HEK293 (cell line): ENCODE measurements around the gene MTMR3.

Experiments used
- GLIS1 ChIP-seq: fragments of 450-650 bp; formaldehyde crosslinking; IDR thresholded peaks from 2 replicates; pipeline ENCODE4 v1.5.1; 2016; ENCODE audit warnings: missing biosample characterization, missing genetic modification characterization
- GLIS2 ChIP-seq: fragments of 450-650 bp; formaldehyde crosslinking; IDR thresholded peaks from 2 replicates; pipeline ENCODE4 v1.5.1; 2016; ENCODE audit warnings: missing biosample characterization, missing genetic modification characterization
- HOXD13 ChIP-seq: sonication (generic); formaldehyde crosslinking; IDR thresholded peaks from 2 replicates; pipeline ENCODE4 v1.8.0; 2022; ENCODE audit warnings: missing genetic modification reagents, borderline replicate concordance
- KLF16 ChIP-seq: fragments of 450-650 bp; formaldehyde crosslinking; IDR thresholded peaks from 2 replicates; pipeline ENCODE4 v1.5.1; 2017; ENCODE audit warnings: missing biosample characterization, missing genetic modification characterization
- KLF8 ChIP-seq: fragments of 450-650 bp; formaldehyde crosslinking; IDR thresholded peaks from 2 replicates; pipeline ENCODE4 v1.5.1; 2016; ENCODE audit warnings: missing biosample characterization, missing genetic modification characterization
- MEIS1 ChIP-seq: sonication (generic); formaldehyde crosslinking; IDR thresholded peaks from 2 replicates; pipeline ENCODE4 v1.8.1; 2022; ENCODE audit warnings: missing genetic modification reagents, mild to moderate bottlenecking, borderline replicate concordance
- MZF1 ChIP-seq: fragments of 450-650 bp; formaldehyde crosslinking; IDR thresholded peaks from 2 replicates; pipeline ENCODE4 v1.5.1; 2017; ENCODE audit warnings: missing biosample characterization, missing genetic modification characterization, borderline replicate concordance
- SP2 ChIP-seq: fragments of 450-650 bp; formaldehyde crosslinking; IDR thresholded peaks from 2 replicates; pipeline ENCODE4 v1.5.1; 2016; ENCODE audit warnings: missing biosample characterization, missing genetic modification characterization
- SP7 ChIP-seq: fragments of 450-650 bp; formaldehyde crosslinking; IDR thresholded peaks from 2 replicates; pipeline ENCODE4 v1.5.1; 2016; ENCODE audit warnings: missing biosample characterization, missing genetic modification characterization
- TCF7L2 ChIP-seq: IDR thresholded peaks from 2 replicates; pipeline ENCODE4 v1.6.1; 2011; ENCODE audit warnings: low read depth, mild to moderate bottlenecking, inconsistent platforms, low read length, moderate library complexity, borderline replicate concordance
- ZBTB21 ChIP-seq: fragments of 450-650 bp; formaldehyde crosslinking; IDR thresholded peaks from 2 replicates; pipeline ENCODE4 v1.5.1; 2017; ENCODE audit warnings: missing biosample characterization, missing genetic modification characterization
- ZEB2 ChIP-seq: fragments of 450-650 bp; formaldehyde crosslinking; IDR thresholded peaks from 2 replicates; pipeline ENCODE4 v1.5.1; 2016; ENCODE audit warnings: missing biosample characterization, missing genetic modification characterization
- ZNF10 ChIP-seq: fragments of 450-650 bp; formaldehyde crosslinking; IDR thresholded peaks from 2 replicates; pipeline ENCODE4 v1.5.1; 2017; ENCODE audit warnings: missing biosample characterization, missing genetic modification characterization
- ZNF184 ChIP-seq: fragments of 450-650 bp; IDR thresholded peaks from 2 replicates; pipeline ENCODE4 v1.5.1; 2018; ENCODE audit warnings: missing biosample characterization, mild to moderate bottlenecking, missing genetic modification characterization
- ZNF2 ChIP-seq: fragments of 450-650 bp; formaldehyde crosslinking; IDR thresholded peaks from 2 replicates; pipeline ENCODE4 v1.5.1; 2016; ENCODE audit warnings: missing biosample characterization, missing genetic modification characterization
- ZNF214 ChIP-seq: fragments of 450-650 bp; formaldehyde crosslinking; IDR thresholded peaks from 2 replicates; pipeline ENCODE4 v1.5.1; 2017; ENCODE audit warnings: missing biosample characterization, mild to moderate bottlenecking, missing genetic modification characterization, borderline replicate concordance
- ZNF221 ChIP-seq: fragments of 450-650 bp; formaldehyde crosslinking; IDR thresholded peaks from 2 replicates; pipeline ENCODE4 v1.5.1; 2017; ENCODE audit warnings: missing biosample characterization, missing genetic modification characterization, borderline replicate concordance
- ZNF24 ChIP-seq: fragments of 450-650 bp; formaldehyde crosslinking; IDR thresholded peaks from 2 replicates; pipeline ENCODE4 v1.5.1; 2016; ENCODE audit warnings: missing biosample characterization, missing genetic modification characterization
- ZNF274 ChIP-seq, 2 experiments: fragments of 200-500 bp in 1 of 2; fragments of 450-650 bp in 1 of 2; sonication (Bioruptor generic) in 1 of 2; formaldehyde crosslinking in 1 of 2; IDR thresholded peaks; 2 replicates each; pipeline versions ENCODE4 v1.5.1 to v1.6.1; 2014 to 2016; ENCODE audit warnings: borderline replicate concordance in 1 of 2, inconsistent platforms in 1 of 2, low read length in 1 of 2, missing biosample characterization in 1 of 2, missing genetic modification characterization in 1 of 2
- ZNF302 ChIP-seq: fragments of 450-650 bp; formaldehyde crosslinking; IDR thresholded peaks from 2 replicates; pipeline ENCODE4 v1.5.1; 2016; ENCODE audit warnings: missing biosample characterization, missing genetic modification characterization, low read depth
- ZNF366 ChIP-seq: fragments of 450-650 bp; formaldehyde crosslinking; conservative IDR thresholded peaks from 2 replicates; pipeline ENCODE4 v1.5.1; 2016; ENCODE audit warnings: missing biosample characterization, missing genetic modification characterization
- ZNF391 ChIP-seq: fragments of 450-650 bp; formaldehyde crosslinking; IDR thresholded peaks from 2 replicates; pipeline ENCODE4 v1.5.1; 2016; ENCODE audit warnings: low read depth, missing biosample characterization, missing genetic modification characterization, borderline replicate concordance
- ZNF394 ChIP-seq: fragments of 450-650 bp; formaldehyde crosslinking; IDR thresholded peaks from 2 replicates; pipeline ENCODE4 v1.5.1; 2016; ENCODE audit warnings: missing biosample characterization, missing genetic modification characterization, mild to moderate bottlenecking, moderate library complexity, borderline replicate concordance
- ZNF48 ChIP-seq: fragments of 450-650 bp; formaldehyde crosslinking; IDR thresholded peaks from 2 replicates; pipeline ENCODE4 v1.5.1; 2016; ENCODE audit warnings: missing biosample characterization, missing genetic modification characterization
- ZNF530 ChIP-seq: fragments of 450-650 bp; formaldehyde crosslinking; IDR thresholded peaks from 2 replicates; pipeline ENCODE4 v1.5.1; 2016; ENCODE audit warnings: low read depth, missing biosample characterization, missing genetic modification characterization
- ZNF660 ChIP-seq: fragments of 450-650 bp; IDR thresholded peaks from 2 replicates; pipeline ENCODE4 v1.5.1; 2018; ENCODE audit warnings: missing biosample characterization, mild to moderate bottlenecking, missing genetic modification characterization
- ZNF76 ChIP-seq: fragments of 450-650 bp; formaldehyde crosslinking; IDR thresholded peaks from 2 replicates; pipeline ENCODE4; 2016; ENCODE audit warnings: low read depth, missing biosample characterization, missing genetic modification characterization, borderline replicate concordance
- ZXDB ChIP-seq: fragments of 450-650 bp; formaldehyde crosslinking; IDR thresholded peaks from 2 replicates; pipeline ENCODE4 v1.5.1; 2016; ENCODE audit warnings: missing biosample characterization, missing genetic modification characterization
- TF ChIP-seq, protein P1 (sequence below): fragments of 450-650 bp; formaldehyde crosslinking; IDR thresholded peaks from 2 replicates; pipeline ENCODE4 v1.5.1; 2016; ENCODE audit warnings: missing biosample characterization, missing genetic modification characterization
- TF ChIP-seq, protein P2 (sequence below): fragments of 450-650 bp; formaldehyde crosslinking; IDR thresholded peaks from 2 replicates; pipeline ENCODE4 v1.5.1; 2016; ENCODE audit warnings: missing biosample characterization, missing genetic modification characterization
- TF ChIP-seq, protein P3 (sequence below): fragments of 450-650 bp; formaldehyde crosslinking; conservative IDR thresholded peaks from 2 replicates; pipeline ENCODE4 v1.5.1; 2016; ENCODE audit warnings: low read depth, missing biosample characterization, missing genetic modification characterization
- TF ChIP-seq, protein P4 (sequence below): fragments of 450-650 bp; formaldehyde crosslinking; IDR thresholded peaks from 2 replicates; pipeline ENCODE4 v1.5.1; 2016; ENCODE audit warnings: missing biosample characterization, missing genetic modification characterization
- TF ChIP-seq, protein P5 (sequence below): fragments of 450-650 bp; formaldehyde crosslinking; optimal IDR thresholded peaks from 2 replicates; pipeline ENCODE3; 2016; ENCODE audit warnings: missing biosample characterization, mild to moderate bottlenecking, missing genetic modification characterization

MTMR3 gene

DNA sequence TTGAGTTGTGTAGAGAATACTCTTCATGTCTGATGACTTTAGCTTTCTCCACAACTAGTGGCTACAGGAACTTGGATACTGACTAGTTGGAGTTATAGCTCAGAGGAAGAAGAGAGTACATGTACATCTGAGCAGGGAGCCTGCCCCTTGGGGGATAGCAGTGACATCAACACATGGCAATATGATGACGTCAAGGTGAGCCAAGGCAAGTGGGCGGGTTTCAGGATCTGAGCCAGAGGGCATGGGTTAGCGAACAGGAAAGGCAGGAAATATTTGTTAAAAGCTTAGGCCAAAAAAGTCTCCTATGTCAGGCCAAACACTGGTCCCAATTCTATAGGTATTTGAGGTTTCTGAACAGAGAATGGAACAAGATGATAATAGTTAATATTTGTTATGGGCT, 155.2 kb downstream of the MTMR3 start (continued):
- TF ChIP-seq ZNF274 (IDR thresholded peaks at IDR 0.05; ENCODE audit: low read length) (no peak), ZNF274 (tag by site-specific recombination; IDR thresholded peaks at IDR 0.05; ENCODE audit: borderline replicate concordance) (no peak), ZNF391 (tag by site-specific recombination) (no peak), ZNF221 (tag by site-specific recombination) (no peak), ZNF24 (0 out of 2 replicates have a peak, but pooled peaks have one; percentile 28), ZXDB (tag by site-specific recombination) (no peak), ZNF2 (tag by site-specific recombination) (no peak), ZNF48 (no peak), ZNF76 (tag by site-specific recombination) (no peak), ZNF530 (tag by site-specific recombination) (no peak), MEIS1 (CRISPR knock-in tag) (no peak), SP7 (tag by site-specific recombination) (peak; percentile 73), KLF8 (tag by site-specific recombination) (peak; percentile 72; the same call in 1 of the 2 replicates), SP2 (tag by site-specific recombination) (peak; percentile 15; the same call in 1 of the 2 replicates), HOXD13 (CRISPR knock-in tag) (no peak), TCF7L2 (no peak), GLIS1 (tag by site-specific recombination) (0 out of 2 replicates have a peak, but pooled peaks have one; percentile 40), ZBTB21 (peak; percentile 98), ZNF394 (tag by site-specific recombination) (peak; percentile 27; the same call in 1 of the 2 replicates), ZEB2 (tag by site-specific recombination) (peak; percentile 59; the same call in 1 of the 2 replicates), MZF1 (tag by site-specific recombination) (no peak), ZNF214 (no peak), ZNF302 (no peak), ZNF660 (tag by site-specific recombination) (peak; percentile 58; the same call in 1 of the 2 replicates), ZNF366 (peak; percentile 88), ZNF10 (no peak), GLIS2 (peak; percentile 32; the same call in 1 of the 2 replicates), ZNF184 (tag by site-specific recombination) (peak; percentile 43; the same call in 1 of the 2 replicates), KLF16 (tag by site-specific recombination) (no peak)
- TF ChIP-seq, protein P1, sequence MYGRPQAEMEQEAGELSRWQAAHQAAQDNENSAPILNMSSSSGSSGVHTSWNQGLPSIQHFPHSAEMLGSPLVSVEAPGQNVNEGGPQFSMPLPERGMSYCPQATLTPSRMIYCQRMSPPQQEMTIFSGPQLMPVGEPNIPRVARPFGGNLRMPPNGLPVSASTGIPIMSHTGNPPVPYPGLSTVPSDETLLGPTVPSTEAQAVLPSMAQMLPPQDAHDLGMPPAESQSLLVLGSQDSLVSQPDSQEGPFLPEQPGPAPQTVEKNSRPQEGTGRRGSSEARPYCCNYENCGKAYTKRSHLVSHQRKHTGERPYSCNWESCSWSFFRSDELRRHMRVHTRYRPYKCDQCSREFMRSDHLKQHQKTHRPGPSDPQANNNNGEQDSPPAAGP (tag by site-specific recombination), result peak; percentile 56; the same call in 1 of the 2 replicates
- TF ChIP-seq, protein P2, sequence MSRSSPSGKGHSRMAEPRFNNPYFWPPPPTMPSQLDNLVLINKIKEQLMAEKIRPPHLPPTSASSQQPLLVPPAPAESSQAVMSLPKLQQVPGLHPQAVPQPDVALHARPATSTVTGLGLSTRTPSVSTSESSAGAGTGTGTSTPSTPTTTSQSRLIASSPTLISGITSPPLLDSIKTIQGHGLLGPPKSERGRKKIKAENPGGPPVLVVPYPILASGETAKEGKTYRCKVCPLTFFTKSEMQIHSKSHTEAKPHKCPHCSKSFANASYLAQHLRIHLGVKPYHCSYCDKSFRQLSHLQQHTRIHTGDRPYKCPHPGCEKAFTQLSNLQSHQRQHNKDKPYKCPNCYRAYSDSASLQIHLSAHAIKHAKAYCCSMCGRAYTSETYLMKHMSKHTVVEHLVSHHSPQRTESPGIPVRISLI (tag by site-specific recombination), result no peak
- TF ChIP-seq, protein P3, sequence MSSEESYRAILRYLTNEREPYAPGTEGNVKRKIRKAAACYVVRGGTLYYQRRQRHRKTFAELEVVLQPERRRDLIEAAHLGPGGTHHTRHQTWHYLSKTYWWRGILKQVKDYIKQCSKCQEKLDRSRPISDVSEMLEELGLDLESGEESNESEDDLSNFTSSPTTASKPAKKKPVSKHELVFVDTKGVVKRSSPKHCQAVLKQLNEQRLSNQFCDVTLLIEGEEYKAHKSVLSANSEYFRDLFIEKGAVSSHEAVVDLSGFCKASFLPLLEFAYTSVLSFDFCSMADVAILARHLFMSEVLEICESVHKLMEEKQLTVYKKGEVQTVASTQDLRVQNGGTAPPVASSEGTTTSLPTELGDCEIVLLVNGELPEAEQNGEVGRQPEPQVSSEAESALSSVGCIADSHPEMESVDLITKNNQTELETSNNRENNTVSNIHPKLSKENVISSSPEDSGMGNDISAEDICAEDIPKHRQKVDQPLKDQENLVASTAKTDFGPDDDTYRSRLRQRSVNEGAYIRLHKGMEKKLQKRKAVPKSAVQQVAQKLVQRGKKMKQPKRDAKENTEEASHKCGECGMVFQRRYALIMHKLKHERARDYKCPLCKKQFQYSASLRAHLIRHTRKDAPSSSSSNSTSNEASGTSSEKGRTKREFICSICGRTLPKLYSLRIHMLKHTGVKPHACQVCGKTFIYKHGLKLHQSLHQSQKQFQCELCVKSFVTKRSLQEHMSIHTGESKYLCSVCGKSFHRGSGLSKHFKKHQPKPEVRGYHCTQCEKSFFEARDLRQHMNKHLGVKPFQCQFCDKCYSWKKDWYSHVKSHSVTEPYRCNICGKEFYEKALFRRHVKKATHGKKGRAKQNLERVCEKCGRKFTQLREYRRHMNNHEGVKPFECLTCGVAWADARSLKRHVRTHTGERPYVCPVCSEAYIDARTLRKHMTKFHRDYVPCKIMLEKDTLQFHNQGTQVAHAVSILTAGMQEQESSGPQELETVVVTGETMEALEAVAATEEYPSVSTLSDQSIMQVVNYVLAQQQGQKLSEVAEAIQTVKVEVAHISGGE, result no peak
- TF ChIP-seq, protein P4, sequence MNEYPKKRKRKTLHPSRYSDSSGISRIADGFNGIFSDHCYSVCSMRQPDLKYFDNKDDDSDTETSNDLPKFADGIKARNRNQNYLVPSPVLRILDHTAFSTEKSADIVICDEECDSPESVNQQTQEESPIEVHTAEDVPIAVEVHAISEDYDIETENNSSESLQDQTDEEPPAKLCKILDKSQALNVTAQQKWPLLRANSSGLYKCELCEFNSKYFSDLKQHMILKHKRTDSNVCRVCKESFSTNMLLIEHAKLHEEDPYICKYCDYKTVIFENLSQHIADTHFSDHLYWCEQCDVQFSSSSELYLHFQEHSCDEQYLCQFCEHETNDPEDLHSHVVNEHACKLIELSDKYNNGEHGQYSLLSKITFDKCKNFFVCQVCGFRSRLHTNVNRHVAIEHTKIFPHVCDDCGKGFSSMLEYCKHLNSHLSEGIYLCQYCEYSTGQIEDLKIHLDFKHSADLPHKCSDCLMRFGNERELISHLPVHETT, result peak; percentile 73
- TF ChIP-seq, protein P5, sequence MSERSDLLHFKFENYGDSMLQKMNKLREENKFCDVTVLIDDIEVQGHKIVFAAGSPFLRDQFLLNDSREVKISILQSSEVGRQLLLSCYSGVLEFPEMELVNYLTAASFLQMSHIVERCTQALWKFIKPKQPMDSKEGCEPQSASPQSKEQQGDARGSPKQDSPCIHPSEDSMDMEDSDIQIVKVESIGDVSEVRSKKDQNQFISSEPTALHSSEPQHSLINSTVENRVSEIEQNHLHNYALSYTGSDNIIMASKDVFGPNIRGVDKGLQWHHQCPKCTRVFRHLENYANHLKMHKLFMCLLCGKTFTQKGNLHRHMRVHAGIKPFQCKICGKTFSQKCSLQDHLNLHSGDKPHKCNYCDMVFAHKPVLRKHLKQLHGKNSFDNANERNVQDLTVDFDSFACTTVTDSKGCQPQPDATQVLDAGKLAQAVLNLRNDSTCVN (tag by site-specific recombination), result no peak
